LNCAP (cell line): Measurements from ENCODE around the gene BCL2.

Source experiments
- TF ChIP-seq, protein P1 (sequence below): fragments of 450-650 bp; IDR thresholded peaks from 2 replicates; pipeline ENCODE4 v1.5.1; 2017; ENCODE audit warnings: mild to moderate bottlenecking

BCL2 gene

DNA sequence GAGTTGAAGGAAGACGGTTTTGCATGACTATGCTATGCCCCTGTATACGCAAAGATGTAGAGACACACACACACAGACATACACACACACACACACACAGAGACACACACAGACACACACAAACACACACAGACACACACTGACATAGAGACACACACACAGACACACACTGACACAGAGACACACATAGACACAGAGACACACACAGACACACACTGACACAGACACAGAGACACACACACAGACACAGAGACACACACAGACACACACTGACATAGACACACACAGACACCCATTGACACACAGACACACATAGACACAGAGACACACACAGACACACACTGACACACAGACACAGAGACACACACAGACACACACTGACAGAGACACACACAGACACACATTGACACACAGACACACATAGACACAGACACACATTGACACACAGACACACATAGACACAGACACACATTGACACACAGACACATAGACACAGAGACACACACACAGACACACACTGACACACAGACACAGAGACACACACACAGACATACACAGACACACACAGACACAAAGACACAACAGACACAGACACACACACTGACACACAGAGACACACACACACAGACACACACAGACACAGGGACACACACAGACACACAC is 121.3 kb downstream of the BCL2 start:
- TF ChIP-seq, protein P1, sequence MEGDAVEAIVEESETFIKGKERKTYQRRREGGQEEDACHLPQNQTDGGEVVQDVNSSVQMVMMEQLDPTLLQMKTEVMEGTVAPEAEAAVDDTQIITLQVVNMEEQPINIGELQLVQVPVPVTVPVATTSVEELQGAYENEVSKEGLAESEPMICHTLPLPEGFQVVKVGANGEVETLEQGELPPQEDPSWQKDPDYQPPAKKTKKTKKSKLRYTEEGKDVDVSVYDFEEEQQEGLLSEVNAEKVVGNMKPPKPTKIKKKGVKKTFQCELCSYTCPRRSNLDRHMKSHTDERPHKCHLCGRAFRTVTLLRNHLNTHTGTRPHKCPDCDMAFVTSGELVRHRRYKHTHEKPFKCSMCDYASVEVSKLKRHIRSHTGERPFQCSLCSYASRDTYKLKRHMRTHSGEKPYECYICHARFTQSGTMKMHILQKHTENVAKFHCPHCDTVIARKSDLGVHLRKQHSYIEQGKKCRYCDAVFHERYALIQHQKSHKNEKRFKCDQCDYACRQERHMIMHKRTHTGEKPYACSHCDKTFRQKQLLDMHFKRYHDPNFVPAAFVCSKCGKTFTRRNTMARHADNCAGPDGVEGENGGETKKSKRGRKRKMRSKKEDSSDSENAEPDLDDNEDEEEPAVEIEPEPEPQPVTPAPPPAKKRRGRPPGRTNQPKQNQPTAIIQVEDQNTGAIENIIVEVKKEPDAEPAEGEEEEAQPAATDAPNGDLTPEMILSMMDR = no peak

DNA sequence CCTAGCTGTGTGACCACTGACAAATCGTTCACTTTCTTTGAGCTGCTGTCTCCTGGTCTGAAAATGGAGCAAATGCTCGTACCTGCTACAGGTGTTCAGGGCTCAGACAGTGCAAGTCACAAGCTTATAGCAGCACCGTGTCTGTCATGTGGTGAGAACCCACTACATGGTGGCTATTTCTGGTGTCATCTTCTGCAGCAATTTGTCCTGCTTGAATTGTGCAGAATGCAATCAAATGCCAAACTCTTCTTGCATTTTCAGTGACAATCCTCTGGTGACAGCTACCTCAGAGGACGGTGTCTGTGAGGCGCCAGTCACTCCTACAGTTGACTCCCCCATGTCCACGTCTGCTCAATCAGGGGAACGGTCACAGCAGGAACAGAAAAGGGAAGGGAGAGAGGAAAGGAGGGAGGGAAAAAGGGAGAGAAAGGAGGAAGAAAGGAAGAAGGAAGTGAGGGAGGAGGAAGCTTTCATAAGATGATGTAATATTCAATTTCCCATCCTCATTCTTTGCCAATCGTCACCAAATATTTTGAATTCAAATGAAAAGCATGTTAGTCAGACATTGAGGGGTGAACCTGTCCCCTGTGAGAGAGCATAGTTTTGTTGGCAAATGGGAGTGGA is 122.2 kb downstream of the BCL2 start:
- TF ChIP-seq, protein P1 = no peak

DNA sequence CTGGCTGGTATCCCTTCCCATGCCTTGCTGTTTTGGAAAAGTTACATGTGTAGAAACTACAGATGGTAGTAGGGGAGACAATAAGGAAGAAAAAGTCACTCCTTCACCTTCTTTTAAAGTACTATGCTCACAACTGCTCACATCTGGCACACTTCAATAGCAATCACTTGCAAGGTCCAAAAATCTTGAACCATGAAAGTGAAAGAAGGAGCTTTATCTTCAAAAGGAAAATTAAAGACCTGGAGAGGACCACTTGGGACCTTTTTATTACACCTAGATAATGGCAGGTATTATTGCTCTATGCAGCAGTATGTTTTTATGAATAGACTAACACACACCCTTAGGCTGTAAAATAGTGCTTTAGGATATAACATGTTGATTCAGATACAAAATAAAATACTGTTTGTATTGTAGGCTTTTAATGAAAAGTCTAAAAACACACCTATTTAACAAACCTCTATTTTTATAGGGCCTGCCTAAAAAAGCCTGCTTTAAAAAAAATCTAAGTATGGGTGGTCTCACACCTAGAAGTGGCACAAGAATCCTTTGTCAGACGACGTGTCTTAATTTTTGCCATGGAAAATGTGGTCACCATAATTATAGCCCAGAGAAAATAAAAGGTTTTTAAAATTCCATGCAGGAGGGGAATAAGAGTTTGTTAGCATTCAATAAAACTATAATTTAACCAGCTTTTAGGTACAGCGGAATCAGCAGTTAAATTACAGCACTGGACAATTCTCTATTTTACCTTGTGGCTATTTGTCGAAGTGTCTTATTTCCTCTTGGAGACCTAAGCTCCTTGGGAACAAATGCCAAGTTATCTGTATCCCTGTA is 124.0 kb downstream of the BCL2 start:
- TF ChIP-seq, protein P1 = no peak

DNA sequence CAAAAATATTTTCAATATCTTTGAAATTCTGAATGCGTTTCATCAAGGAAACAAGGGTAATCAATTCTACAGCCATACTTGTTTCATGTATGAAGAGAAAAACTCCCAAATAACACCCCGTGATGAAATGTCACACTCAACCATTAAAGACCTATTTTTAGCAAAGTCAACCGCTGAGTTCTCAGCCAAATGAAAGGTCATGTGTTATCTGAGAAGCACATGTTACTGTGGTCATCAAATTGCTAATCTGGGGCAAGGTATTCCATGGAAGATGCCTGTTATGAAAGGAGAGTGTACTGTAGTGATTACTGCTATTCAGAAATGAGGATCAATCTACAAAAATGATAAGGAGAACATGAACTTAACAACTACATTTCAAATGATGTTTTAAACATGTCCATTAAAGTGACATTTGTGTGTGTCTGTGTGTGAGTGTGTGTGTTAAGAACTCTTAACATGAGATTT is 126.7 kb downstream of the BCL2 start:
- TF ChIP-seq, protein P1 = no peak

DNA sequence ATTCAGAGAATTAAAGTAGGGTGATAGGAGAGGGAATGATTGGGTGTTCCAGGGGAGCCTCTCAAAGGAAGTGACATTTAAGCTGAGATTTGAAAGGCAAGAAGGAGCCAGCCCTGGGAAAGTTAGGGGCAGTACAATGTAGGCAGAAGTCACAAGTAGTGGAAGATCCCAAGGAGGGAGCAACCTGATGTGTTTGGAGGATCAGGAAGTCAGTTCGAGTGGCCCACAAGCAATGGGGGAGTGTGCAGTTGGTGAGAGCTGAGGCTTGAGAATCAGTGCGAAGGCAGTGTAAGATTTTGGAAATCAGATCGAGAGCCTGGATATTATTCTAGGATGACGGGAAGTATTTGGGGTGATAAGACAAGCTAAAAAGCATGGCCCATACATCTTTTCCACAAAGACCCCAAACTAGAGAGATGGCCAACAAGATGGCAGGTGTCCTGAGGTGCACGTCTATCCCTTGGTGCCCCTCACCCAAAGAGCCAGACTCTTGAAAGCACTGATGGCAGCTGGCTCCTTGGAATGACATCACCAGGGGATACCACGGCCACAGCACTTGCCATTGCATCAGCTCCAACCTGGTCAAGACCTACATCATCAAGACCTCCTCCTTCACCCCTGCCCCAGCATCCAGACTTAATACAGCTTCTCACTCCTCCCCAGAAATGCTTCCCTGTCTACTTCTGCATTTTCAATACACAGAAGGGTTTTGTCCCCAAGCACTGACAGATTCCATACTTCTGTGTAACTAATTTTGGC is 127.3 kb downstream of the BCL2 start:
- TF ChIP-seq, protein P1 = no peak

DNA sequence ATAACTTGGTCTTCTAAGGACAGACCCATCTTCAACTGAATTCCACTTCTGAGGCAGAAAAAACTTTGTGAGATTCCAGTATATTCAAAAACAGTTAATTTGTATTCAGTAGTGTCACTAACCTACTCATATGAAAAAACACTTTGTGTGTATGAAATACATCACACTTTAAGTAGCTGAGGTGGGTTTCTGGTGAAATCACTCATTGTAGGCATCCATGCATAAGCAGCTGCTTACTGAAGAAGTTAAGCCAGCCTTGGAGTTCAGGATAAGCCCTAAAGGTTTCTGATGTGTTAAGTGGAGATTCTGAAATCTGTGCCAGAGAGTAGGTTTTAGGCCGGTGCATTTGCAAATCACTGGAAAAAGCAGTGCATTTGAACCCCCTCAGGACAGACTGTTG is 128.2 kb downstream of the BCL2 start:
- TF ChIP-seq, protein P1 = no peak

DNA sequence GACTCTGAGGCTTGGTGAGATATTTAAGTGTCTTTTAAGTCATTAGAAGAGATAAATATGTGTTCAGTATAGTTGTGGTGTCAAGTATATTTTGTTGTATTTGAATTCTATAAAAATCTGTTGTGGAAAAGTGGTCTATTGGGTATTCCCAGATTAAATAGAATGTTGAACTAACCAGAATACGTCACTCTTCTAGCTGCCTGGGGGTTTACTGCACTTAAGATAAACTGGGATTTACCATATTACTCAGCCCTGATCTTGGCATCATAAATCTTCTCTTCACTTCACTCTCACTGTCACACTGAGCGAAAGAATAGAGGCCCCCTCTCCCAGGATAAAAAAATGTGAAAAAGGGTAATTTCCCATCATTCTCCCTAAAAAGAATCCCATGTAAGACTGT is 129.8 kb downstream of the BCL2 start:
- TF ChIP-seq, protein P1 = no peak
